Measurements from ENCODE around the gene CASP7.

GRCh38 chr10:113697595-113697994 lies 17.9 kb downstream of the CASP7 start:
- TF ChIP-seq POLR2A (IDR thresholded peaks at IDR 0.05; ENCODE audit: low read depth, low read length) (no peak), TAF1 (IDR thresholded peaks at IDR 0.05; ENCODE audit: borderline replicate concordance, low read depth, low read length) (no peak)
